PFSK-1 (cell line): ENCODE measurements around the gene IGF2R.

Source experiments
- FOXP2 ChIP-seq: optimal IDR thresholded peaks from 2 replicates; pipeline ENCODE3; 2011; ENCODE audit warnings: borderline replicate concordance, control low read depth, inconsistent platforms; ENCODE audit not compliant: insufficient read depth; ENCODE audit errors: extremely low read length, extremely low read depth
- POLR2AphosphoS5 ChIP-seq: IDR thresholded peaks from 2 replicates; pipeline ENCODE4 v1.6.1; 2012; ENCODE audit warnings: low read depth, mild to moderate bottlenecking, control low read depth, low read length, moderate library complexity
- REST ChIP-seq, 2 experiments: IDR thresholded peaks; 2 replicates each; pipeline versions ENCODE4 v1.6.1 to v1.8.0; 2011 to 2012; ENCODE audit warnings: low read depth in 2 of 2, low read length in 2 of 2, control low read depth in 1 of 2, inconsistent platforms in 1 of 2, mild to moderate bottlenecking in 1 of 2, moderate library complexity in 1 of 2; ENCODE audit not compliant: insufficient read depth in 1 of 2
- SIN3A ChIP-seq: IDR thresholded peaks from 2 replicates; pipeline ENCODE4 v1.6.1; 2012; ENCODE audit warnings: mild to moderate bottlenecking, low read length, moderate library complexity, borderline replicate concordance; ENCODE audit not compliant: insufficient read depth
- TAF1 ChIP-seq: IDR thresholded peaks from 2 replicates; pipeline ENCODE4 v1.6.1; 2012; ENCODE audit warnings: low read length, control low read depth, borderline replicate concordance; ENCODE audit not compliant: insufficient read depth

IGF2R gene

GRCh38 chr6:160057080-160057479 lies 88.2 kb downstream of the IGF2R start:
- TF ChIP-seq TAF1 (no peak), REST (IDR thresholded peaks at IDR 0.05; ENCODE audit: insufficient read depth in 1 of 2, low read depth in 2 of 2, low read length in 2 of 2) (no peak), FOXP2 (no peak), SIN3A (no peak), POLR2AphosphoS5 (no peak)

GRCh38 chr6:160058603-160059215 lies 89.8 kb downstream of the IGF2R start:
- no peak for TF ChIP-seq SIN3A
- no peak for TF ChIP-seq FOXP2
- TF ChIP-seq TAF1, result no peak
- TF ChIP-seq POLR2AphosphoS5, result no peak
- no peak for TF ChIP-seq REST (IDR thresholded peaks at IDR 0.05; ENCODE audit: insufficient read depth in 1 of 2, low read depth in 2 of 2, low read length in 2 of 2)

DNA sequence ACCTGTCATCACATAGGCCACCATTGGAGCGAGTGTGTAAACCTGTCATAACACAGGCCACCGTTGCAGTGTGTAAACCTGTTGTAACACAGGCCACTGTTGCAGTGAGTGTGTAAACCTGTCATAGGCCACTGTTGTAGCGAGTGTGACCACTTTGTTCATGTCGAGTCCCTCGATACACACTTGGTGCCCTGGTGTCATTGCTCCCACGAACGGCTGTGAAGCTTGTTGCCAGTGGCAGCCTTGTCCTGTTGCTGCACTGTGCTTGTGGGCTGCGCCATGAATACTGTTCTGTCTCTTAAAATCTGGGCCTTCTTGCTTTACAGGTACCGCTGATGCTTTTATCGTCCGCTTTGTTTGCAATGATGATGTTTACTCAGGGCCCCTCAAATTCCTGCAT lies 91.3 kb downstream of the IGF2R start:
- TF ChIP-seq TAF1, result no peak
- TF ChIP-seq REST (IDR thresholded peaks at IDR 0.05; ENCODE audit: insufficient read depth in 1 of 2, low read depth in 2 of 2, low read length in 2 of 2), result no peak
- TF ChIP-seq POLR2AphosphoS5, result no peak
- TF ChIP-seq FOXP2, result no peak
- TF ChIP-seq SIN3A, result no peak

GRCh38 chr6:160060920-160061447 lies 92.1 kb downstream of the IGF2R start:
- TF ChIP-seq REST (IDR thresholded peaks at IDR 0.05; ENCODE audit: insufficient read depth in 1 of 2, low read depth in 2 of 2, low read length in 2 of 2) (no peak), FOXP2 (no peak), TAF1 (no peak), POLR2AphosphoS5 (no peak), SIN3A (no peak)
